ENCODE results near the gene IRGQ. TPM values are rescaled to one million over a fixed set of nuclear protein-coding genes. Genes with fewer than 3 reads are reported as not detected.

Gene IRGQ
- total and polyA plus RNA-seq, 12 donors = 7.0 to 57.9 (median 21.5) TPM

DNA sequence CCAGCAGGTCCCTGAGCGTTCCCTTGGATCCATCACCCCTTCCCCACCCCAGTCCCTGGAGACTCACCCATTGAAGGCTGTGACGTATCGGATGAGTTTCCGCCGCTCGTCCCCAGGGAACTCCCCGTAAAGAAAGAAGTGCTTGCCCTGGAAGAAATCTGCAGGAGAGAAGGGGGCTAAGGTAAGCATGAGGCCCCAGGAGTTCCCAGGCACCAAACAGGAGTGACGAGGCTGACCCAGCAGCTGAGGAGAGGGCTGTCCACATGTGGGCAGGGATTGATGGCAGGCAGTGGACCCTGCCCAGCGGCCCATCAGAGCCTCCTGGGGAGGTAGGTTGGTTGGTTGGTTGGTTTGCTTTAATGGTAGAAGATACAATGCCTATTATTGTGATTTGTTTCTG, 51.9 kb downstream of the IRGQ start:
- DNase-seq = no peak
- Histone ChIP-seq H3K36me3 (replicated peaks in 1 of 2) (peaks cover 0 to 44% of the 10 kb centered on the region in 2 donors), H3K4me1 (replicated peaks in 1 of 2) (no peaks in the 10 kb centered on the region), H3K27me3 (no peaks in the 10 kb centered on the region), H3K4me3 (no peak overlapping the region), H3K27ac (no peak overlapping the region), H3K9me3 (replicated peaks in 1 of 3) (no peaks in the 10 kb centered on the region)
- WGBS, 4 donors = 93 to 100% (median 96%) methylated on average over 9 of the region's 9 CpGs
- TF ChIP-seq, protein P1, sequence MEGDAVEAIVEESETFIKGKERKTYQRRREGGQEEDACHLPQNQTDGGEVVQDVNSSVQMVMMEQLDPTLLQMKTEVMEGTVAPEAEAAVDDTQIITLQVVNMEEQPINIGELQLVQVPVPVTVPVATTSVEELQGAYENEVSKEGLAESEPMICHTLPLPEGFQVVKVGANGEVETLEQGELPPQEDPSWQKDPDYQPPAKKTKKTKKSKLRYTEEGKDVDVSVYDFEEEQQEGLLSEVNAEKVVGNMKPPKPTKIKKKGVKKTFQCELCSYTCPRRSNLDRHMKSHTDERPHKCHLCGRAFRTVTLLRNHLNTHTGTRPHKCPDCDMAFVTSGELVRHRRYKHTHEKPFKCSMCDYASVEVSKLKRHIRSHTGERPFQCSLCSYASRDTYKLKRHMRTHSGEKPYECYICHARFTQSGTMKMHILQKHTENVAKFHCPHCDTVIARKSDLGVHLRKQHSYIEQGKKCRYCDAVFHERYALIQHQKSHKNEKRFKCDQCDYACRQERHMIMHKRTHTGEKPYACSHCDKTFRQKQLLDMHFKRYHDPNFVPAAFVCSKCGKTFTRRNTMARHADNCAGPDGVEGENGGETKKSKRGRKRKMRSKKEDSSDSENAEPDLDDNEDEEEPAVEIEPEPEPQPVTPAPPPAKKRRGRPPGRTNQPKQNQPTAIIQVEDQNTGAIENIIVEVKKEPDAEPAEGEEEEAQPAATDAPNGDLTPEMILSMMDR (IDR thresholded peaks at IDR 0.05) = no peak
- no peak for TF ChIP-seq POLR2A (IDR thresholded peaks at IDR 0.05)
- intact Hi-C loops (cut with DNase I) = no loop called here

DNA sequence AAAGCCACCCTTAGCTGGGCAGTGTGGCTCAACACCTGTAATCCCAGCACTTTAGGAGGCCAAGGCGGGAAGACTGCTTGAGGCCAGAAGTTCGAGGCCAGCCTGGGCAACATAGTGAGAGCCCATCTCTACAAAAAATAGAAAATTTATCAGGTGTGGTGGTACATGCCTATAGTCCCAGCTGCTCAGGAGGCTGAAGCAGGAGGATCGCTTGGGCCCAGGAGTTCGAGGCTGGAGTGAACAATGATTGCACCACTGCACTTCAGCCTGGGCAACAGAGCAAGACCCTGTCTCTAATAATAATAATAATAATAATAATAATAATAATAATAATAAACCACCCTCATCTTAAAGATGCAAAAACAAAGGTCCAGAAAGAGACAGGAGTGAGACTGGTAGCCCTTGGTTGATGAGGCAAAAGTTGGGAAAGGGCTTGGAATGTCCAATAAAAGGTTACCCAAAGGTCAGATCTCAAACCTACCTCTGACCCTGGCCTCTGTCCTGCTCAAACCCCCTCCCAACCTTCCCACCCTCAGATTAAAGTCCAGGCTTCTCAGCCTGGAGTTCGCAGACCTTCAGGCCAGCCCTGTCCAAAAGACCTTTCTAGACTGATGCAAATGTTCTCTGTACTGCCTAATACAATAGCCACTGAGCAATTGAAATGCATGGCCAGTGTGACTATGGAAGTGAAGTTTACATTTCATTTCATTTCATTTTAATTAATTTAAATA, 53.8 kb downstream of the IRGQ start:
- WGBS, 4 donors = 93 to 99% (median 95%) methylated on average over 5 of the region's 5 CpGs
- Histone ChIP-seq H3K27me3 (no peaks in the 10 kb centered on the region), H3K36me3 (replicated peaks in 1 of 2) (peaks cover 0 to 50% of the 10 kb centered on the region in 2 donors), H3K4me1 (replicated peaks in 1 of 2) (no peaks in the 10 kb centered on the region), H3K9me3 (replicated peaks in 1 of 3) (no peaks in the 10 kb centered on the region), H3K27ac (no peak overlapping the region), H3K4me3 (no peak overlapping the region)
- no peak for DNase-seq
- no peak for TF ChIP-seq POLR2A (IDR thresholded peaks at IDR 0.05)
- TF ChIP-seq, protein P1 (IDR thresholded peaks at IDR 0.05) = no peak
- intact Hi-C loops (cut with DNase I) = no loop called here

GRCh38 chr19:43540381-43540780, 55.6 kb downstream of the IRGQ start:
- H3K4me1 ChIP-seq (replicated peaks in 1 of 2) = no peaks in the 10 kb centered on the region
- intact Hi-C loops (cut with DNase I) = no loop called here

GRCh38 chr19:43538922-43539321, 57.0 kb downstream of the IRGQ start:
- DNase-seq = no peak
- no peak for TF ChIP-seq POLR2A (IDR thresholded peaks at IDR 0.05)
- TF ChIP-seq, protein P1 (IDR thresholded peaks at IDR 0.05) = no peak
- peaks cover 0 to 6% of the 10 kb centered on the region in 2 donors for H3K4me1 ChIP-seq (replicated peaks in 1 of 2)
- H3K36me3 ChIP-seq (replicated peaks in 1 of 2) = peaks cover 0 to 31% of the 10 kb centered on the region in 2 donors
- no peak overlapping the region for H3K27ac ChIP-seq
- no peak overlapping the region for H3K4me3 ChIP-seq
- intact Hi-C loops (cut with DNase I) = loop anchor here in 1 of 2 donors (5.0 kb wide), 1 partner anchor 53 kb away; no protein-coding TSS in a partner anchor
- no peaks in the 10 kb centered on the region for H3K9me3 ChIP-seq (replicated peaks in 1 of 3)
- no peaks in the 10 kb centered on the region for H3K27me3 ChIP-seq

More at GRCh38 chr19:43540381-43540780, 55.6 kb downstream of the IRGQ start:
- 97 to 100% (median 98%) methylated on average over 3 of the region's 3 CpGs for WGBS, 4 donors
- no peak for DNase-seq
- Histone ChIP-seq H3K4me3 (no peak overlapping the region), H3K27ac (no peak overlapping the region), H3K27me3 (no peaks in the 10 kb centered on the region), H3K9me3 (replicated peaks in 1 of 3) (no peaks in the 10 kb centered on the region), H3K36me3 (replicated peaks in 1 of 2) (peaks cover 0 to 46% of the 10 kb centered on the region in 2 donors)
- TF ChIP-seq, protein P1 (IDR thresholded peaks at IDR 0.05) = no peak
- TF ChIP-seq POLR2A (IDR thresholded peaks at IDR 0.05) = no peak
